Fibroblast of skin of left quadriceps (primary cell): ENCODE data around the gene ZACN.
"Not testable (repeated sequence)": the region's sequence is repeated elsewhere in the genome, so short reads cannot be mapped to it uniquely, and the experiment has no call there.

Experiments
- DNase-seq, 2 experiments: peaks; one replicate each; pipeline ENCODE4 v3.0.0-alpha.2; 2013; ENCODE audit warnings: low read depth in 2 of 2

The ZACN gene

GRCh38 chr17:76054112-76054476, 24.9 kb upstream of the ZACN start:
- no peak for DNase-seq

- DNase-seq, result no peak
Measured at GRCh38 chr17:76056882-76057281, 22.1 kb upstream of the ZACN start.

- DNase-seq, result not testable (repeated sequence)
Measured at GRCh38 chr17:76058264-76058663, 20.7 kb upstream of the ZACN start.

DNA sequence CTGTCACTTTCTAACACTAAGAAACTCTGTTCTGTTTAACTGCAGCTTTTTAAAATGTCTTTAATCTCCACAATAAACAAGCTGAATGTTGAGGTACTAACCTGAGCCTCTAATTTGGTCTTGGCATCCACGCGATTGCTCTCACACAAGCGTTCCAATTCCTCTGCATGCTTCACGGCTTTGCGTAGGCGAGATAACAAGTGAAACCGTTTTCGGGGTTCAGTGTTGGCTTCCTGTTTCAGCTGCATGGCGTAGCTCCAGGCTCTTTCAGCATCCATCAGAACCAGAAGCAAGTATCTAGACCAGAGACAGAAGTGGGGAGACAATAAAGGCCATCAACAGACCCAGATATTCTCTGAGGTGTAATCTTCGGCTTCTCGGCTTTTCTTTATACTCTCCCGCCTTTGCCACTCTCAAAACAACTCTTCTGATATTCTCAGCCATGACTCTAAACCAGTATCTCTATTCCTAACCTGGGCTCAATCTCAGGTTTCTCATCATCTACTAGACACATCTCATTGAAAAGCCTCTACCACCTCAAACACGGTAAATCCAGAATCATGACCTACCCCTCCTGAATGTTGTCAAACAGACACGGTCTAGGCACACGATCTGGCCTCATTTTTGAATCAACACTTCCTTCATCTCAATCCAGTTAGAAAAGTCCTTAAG, 15.0 kb upstream of the ZACN start:
- no peak for DNase-seq

- no peak for DNase-seq
Measured at GRCh38 chr17:76065775-76066174, 13.2 kb upstream of the ZACN start.

DNA sequence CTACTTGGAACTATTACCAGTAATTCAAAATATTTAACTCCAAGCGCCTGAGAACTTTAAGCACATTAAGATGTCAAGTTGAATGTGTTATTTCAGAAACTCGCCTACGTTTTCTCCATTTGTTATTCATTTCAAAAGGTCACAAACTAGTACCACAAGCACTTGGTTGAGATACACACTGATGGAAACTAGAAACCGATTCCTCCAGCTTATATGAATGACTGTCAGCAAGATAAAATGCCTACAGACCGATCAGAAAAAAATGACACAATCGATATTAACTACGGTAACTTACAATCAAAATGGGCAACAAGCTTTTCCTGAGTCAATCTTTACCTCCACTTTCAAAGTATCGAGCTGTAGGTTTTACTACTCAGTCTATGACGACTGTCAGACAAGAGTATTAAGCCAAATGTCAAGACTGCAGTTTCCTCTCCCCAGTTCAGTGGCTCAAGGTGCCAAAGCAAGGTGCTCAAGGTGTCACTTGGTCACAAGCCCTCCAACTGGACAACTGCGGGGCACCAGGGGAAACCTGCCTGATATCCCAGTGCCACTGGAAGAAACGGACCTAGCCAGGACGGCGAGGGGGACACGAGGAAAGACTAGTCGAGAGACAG, 7.3 kb upstream of the ZACN start:
- no peak for DNase-seq

GRCh38 chr17:76072148-76072858, 6.7 kb upstream of the ZACN start, which contains the start of gene SRP68:
SRP68 (minus strand) TSS chr17:76072517; CDS start chr17:76072491, 26 bp downstream.
- peak; percentile 71 to 78 for DNase-seq

DNA sequence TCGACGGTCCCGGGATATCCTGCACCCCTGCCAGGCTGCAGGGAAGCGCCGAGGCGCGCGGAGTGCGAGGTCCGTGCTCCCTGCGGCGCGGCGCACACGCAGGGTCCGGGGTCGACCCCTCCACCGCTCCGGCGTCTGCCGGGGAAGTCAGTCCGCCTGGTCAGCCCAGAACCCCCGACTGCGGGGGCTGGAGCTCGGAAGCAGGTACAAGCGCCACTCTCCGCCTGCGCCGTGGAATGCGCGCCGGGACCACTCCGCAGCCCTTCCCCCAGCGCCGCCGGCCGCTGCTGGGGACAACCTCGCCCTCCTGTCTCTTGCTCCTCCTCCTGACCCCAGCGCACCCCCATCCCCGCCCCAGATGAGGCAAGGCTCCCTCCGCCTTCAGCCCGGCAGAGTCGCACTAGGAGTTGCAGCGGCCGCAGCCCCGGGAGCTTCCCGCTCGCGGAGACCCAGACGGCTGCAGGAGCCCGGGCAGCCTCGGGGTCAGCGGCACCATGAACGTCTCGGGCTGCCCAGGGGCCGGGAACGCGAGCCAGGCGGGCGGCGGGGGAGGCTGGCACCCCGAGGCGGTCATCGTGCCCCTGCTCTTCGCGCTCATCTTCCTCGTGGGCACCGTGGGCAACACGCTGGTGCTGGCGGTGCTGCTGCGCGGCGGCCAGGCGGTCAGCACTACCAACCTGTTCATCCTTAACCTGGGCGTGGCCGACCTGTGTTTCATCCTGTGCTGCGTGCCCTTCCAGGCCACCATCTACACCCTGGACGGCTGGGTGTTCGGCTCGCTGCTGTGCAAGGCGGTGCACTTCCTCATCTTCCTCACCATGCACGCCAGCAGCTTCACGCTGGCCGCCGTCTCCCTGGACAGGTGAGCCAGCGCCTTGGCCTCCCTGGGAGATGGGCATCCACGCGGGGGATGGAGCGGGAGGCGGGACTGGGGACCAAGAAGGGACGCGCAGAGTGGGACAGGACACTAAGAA, 4.3 kb upstream of the ZACN start, which contains the start of gene GALR2:
Gene GALR2 (plus strand): TSS at position 392 of the 974 bp plus-strand sequence. CDS start 103 bp downstream, at position 495.
- no peak for DNase-seq

DNA sequence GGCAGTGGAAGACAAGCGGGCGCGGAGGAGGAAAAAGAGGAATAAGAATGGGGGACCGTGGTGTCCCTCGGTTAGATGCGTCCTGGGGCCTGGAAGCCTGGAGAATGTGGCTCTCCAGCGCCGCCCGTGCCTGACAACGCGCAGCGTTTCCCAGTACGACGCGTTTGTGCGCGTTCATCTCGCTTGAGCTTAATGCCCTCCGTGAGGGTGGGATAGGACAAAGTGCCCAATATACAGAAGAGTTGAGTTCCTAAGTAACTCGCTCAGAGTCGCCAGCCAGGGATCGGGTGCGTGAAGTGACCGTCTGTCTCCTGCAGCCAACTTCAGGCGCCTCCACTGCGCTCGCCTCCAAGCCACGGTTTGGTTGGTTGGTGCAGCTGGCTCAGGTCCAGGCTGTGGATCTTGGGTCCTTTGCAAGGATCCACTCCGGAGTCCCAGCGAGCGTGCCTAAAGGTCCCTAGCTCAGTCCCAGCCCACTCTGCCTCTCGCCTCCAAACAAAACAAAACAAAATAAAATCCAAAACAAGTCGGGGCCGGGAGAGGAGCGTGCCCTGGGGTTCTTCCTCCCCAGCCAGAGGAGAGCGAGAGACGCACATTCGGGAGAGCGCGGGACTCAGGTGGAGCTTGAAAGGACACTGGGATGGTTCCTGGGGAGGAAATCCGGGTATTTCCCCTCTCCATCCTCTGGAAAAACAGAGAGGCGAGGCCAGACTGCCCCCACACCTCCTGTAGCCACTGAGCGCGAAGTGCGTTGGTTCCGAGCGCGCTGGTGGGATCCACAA, 3.4 kb upstream of the ZACN start:
- no peak for DNase-seq

DNA sequence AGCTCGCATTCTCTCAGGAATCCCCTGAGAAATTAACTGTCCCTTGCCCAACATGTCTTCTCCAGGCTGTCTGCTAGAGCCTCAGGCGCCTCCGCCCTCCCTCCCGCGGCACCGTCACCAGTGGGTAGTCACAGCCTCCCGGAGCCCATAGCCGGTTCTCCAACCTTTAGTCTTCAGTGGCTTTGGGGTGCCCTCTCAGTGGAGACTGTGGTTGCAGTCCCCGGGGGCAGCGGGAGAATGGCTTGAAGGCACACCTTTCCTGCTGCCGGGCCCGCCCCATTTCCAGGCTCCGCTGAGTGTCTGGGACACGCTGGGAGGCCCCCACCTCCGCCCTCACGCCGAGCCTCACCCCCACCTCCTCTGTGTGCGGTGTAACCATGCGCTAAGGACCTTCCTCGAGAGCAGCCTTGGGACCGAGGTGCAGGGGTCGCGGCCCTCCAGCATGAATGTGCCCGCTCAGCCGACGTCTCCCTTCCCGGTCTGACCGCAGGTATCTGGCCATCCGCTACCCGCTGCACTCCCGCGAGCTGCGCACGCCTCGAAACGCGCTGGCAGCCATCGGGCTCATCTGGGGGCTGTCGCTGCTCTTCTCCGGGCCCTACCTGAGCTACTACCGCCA, 2.7 kb upstream of the ZACN start:
- no peak for DNase-seq

- DNase-seq, result no peak
Measured at GRCh38 chr17:76076765-76077583, 2.0 kb upstream of the ZACN start.

DNA sequence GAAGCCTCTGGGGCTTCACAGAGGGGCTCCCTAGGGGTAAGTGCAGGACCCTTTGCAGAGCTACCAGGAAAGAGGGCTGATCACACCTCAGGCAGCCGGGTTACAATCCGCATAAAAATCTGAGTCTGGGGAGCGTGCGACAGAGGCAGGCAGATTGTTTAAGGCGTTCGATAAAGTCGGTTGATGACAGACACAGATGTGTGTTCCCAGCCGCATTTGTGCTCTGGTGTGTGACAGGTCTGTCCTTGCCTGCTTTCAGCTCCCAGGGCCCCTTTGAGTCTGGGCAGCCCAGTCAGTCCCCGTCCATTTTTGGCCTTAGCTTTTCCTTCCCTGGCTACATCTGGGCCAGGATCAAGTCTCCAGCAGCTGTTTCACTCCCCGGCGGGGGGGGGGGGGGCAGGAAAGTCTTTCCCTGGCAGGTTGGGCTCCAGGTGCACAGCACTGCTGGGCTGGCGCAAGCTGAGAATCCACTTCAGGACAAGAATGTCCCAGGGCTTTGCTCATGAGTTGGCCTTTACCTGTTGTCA, 1.3 kb upstream of the ZACN start:
- DNase-seq, result no peak

DNA sequence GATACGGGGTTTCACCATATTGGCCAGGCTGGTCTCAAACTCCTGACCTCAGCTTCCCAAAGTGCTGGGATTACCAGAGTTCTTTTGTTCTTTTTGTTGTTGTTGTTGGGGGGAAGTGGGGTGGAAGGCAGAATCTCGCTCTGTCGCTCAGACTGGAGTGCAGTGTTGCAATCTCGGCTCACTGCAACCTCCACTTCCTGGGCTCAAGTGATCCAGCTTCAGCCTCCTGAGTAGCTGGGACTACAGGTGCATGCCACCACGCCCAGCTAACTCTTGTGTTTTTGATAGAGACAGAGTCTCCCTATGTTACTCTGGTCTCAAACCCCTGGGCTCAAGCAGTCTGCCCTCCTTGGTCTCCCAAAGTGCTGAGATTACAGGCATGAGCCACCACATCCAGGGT, 612 bp upstream of the ZACN start:
- not testable (repeated sequence) for DNase-seq

- no peak for DNase-seq
Measured at GRCh38 chr17:76079535-76079955, 563 bp downstream of the ZACN start.

- DNase-seq, result no peak
Measured at GRCh38 chr17:76079956-76080767, 1.2 kb downstream of the ZACN start.

- no peak for DNase-seq
Measured at GRCh38 chr17:76080768-76081287, 1.8 kb downstream of the ZACN start.

DNA sequence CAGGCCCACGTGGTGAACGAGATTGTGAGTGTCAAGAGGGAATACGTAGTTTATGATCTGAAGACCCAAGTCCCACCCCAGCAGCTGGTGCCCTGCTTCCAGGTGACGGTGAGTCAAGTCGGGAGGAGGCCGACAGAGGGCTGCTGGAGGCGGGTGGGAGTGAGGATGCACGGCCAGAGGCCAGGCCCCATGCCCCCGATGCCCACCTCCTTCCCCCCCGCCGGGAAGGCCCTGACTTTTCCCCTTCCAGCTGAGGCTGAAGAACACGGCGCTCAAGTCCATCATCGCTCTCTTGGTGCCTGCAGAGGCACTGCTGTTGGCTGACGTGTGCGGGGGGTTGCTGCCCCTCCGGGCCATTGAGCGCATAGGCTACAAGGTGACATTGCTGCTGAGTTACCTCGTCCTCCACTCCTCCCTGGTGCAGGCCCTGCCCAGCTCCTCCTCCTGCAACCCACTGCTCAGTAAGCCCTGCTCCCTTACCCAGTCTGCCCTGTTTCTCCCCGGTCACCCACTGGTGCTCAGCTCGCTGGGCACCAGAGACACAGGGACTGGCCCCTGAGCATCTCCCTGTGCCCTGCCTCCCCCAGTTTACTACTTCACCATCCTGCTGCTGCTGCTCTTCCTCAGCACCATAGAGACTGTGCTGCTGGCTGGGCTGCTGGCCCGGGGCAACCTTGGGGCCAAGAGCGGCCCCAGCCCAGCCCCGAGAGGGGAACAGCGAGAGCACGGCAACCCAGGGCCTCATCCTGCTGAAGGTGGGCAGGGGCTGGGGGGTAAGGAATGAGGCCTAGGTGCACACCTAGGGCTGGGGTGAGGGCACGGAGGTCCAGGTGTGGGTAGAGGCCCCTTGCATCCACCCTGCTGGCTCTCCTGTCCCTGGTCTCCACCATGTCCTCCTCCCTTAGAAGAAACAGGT, 2.6 kb downstream of the ZACN start:
- no peak for DNase-seq
